Heart left ventricle (tissue), 16 donors: ENCODE measurements around the gene HIVEP1. TPM values are rescaled to one million over a fixed set of nuclear protein-coding genes. Genes with fewer than 3 reads are reported as not detected.

Experiments
- ATAC-seq, 4 donors: fragments of 200-7000 bp; cut with Tn5 transposase; one replicate each; pipeline ENCODE4 v1.9.1; 2020 to 2022; ENCODE audit warnings: moderate library complexity in 4 of 4, mild to moderate bottlenecking in 3 of 4, moderate number of reproducible peaks in 1 of 4
- DNase-seq, 5 donors: peaks; one replicate each; pipeline ENCODE4 v3.0.0-alpha.2; 2020
- H3K27ac ChIP-seq, 12 donors: fragments of 200-600 bp; sonication (generic) in 4 of 12; one replicate each; pipeline versions ENCODE4 v1.5.0 to v1.8.0; 2016 to 2022; ENCODE audit warnings: mild to moderate bottlenecking in 2 of 12
- H3K27me3 ChIP-seq, 9 donors: fragments of 200-600 bp; sonication (generic) in 2 of 9; one replicate each; pipeline versions ENCODE4 v1.5.1 to v1.8.0; 2016 to 2022; ENCODE audit warnings: mild to moderate bottlenecking in 3 of 9
- H3K36me3 ChIP-seq, 9 donors: fragments of 200-600 bp; sonication (generic) in 2 of 9; one replicate each; pipeline versions ENCODE4 v1.5.0 to v1.8.0; 2018 to 2022; ENCODE audit warnings: mild to moderate bottlenecking in 2 of 9
- H3K4me1 ChIP-seq, 12 donors: fragments of 200-600 bp; sonication (generic) in 4 of 12; one replicate each; pipeline versions ENCODE4 v1.5.0 to v1.8.0; 2016 to 2022; ENCODE audit warnings: mild to moderate bottlenecking in 3 of 12
- H3K4me3 ChIP-seq, 12 donors: fragments of 200-600 bp; sonication (generic) in 4 of 12; one replicate each; pipeline versions ENCODE4 v1.5.0 to v1.8.0; 2017 to 2022; ENCODE audit warnings: mild to moderate bottlenecking in 9 of 12, moderate library complexity in 4 of 12
- H3K9me3 ChIP-seq, 12 donors: fragments of 200-600 bp; sonication (generic) in 4 of 12; one replicate each; pipeline versions ENCODE4 v1.5.0 to v1.8.0; 2016 to 2022; ENCODE audit warnings: mild to moderate bottlenecking in 1 of 12
- CTCF ChIP-seq, 12 donors: fragments of 200-600 bp; sonication (generic) in 4 of 12; IDR thresholded peaks; one replicate each; pipeline versions ENCODE4 v1.5.0 to v1.8.0; 2018 to 2022; ENCODE audit warnings: antibody characterized with exemption in 12 of 12, mild to moderate bottlenecking in 5 of 12
- POLR2A ChIP-seq, 2 donors: fragments of 450-650 bp; IDR thresholded peaks; one replicate each; pipeline ENCODE4 v1.6.1; 2017; ENCODE audit warnings: antibody characterized with exemption in 2 of 2, mild to moderate bottlenecking in 2 of 2, moderate library complexity in 2 of 2
- WGBS, 4 donors: extraction: QIAGEN DNeasy Blood & Tissue Kit in 2 of 4; methylation state at CpG; one replicate each; pipeline versions ENCODE4 v1.1.5 to v1.1.7; 2013 to 2018; 5-methylcytosine and 5-hydroxymethylcytosine counted together
- intact Hi-C, 10 donors: fragments of 100-400 bp; cut with DNase I; formaldehyde crosslinking; loops; one replicate each; pipeline versions ENCODE4 v1.11.1 to v1.14.2; 2022
- polyA plus RNA-seq, 2 donors: library from polyadenylated mRNA; stranded (reverse); fragments of 200-250 nt; gene quantifications; one replicate each; pipeline ENCODE4 v1.2.3, GENCODE V29; 2013
- total RNA-seq, 9 donors: library from RNA; depleted of rRNA in 2 of 9; stranded (reverse); fragments of >200 nt in 2 of 9; fragmentation: NEBNext Ultra II Directional in 3 of 9; extraction: Animal tissue kit (Norgen Biotek cat#: 25700) in 3 of 9; gene quantifications; one replicate each; pipeline versions ENCODE4 v1.1.0 to v1.2.4, GENCODE V29; 2016 to 2023
- donor health status: ischemic (EF 13 %, LVEDD 7.1; RV severe dilation, severe dysfunction).
- donor health status: healthy with polysubstance abuse.
- donor health status: DM: no; HTN: yes; CAD: no.
- donor health status: DM: no; HTN: no; CAD: no.
- donor health status: ischemic (EF 25% LVEDD 6.9; RV normal size, moderate dysfunction).
- donor health status: ischemic (EF 25% LVEDD 5.7; RV mildly dilated, moderate dysfunction).
- donor health status: healthy.
- donor health status: DM: yes; HTN: yes; CAD: no.
- donor health status: ischemic (EF 35%, LVEDD 5.7; RV mildly dilated, moderate dysfunction).
- donor health status: nonischemic (EF 11% LVEDD 7.7; RV severe dilation, severe dysfunction).
- donor health status: DM: yes; HTN: yes; CAD: no.
- donor health status: PGD.
- donor health status: ischemic (EF 29% LVEDD 5.4; RV normal size, mild dysfunction).
- donor health status: nonischemic (EF 23%, LVEDD 6.1; RV moderate dilation, normal function).

HIVEP1 gene
- total and polyA plus RNA-seq, 11 donors: 3.5 to 22.8 (median 12.5) TPM

GRCh38 chr6:12017263-12017662 lies 5.2 kb downstream of the HIVEP1 start:
- WGBS, 4 donors: 91 to 97% (median 97%) methylated on average over 10 of the region's 10 CpGs
- TF ChIP-seq CTCF (IDR thresholded peaks at IDR 0.05) (no peak), POLR2A (IDR thresholded peaks at IDR 0.05) (no peak)

GRCh38 chr6:12017876-12018401 lies 5.8 kb downstream of the HIVEP1 start:
- Histone ChIP-seq H3K4me1 (peaks cover 0 to 15% (median 7%) of the 10 kb centered on the region in 12 donors), H3K9me3 (peaks cover 0 to 7% (median 0%) of the 10 kb centered on the region in 12 donors), H3K27ac (no peak overlapping the region), H3K36me3 (peaks cover 0 to 39% (median 29%) of the 10 kb centered on the region in 9 donors), H3K4me3 (no peak overlapping the region), H3K27me3 (no peaks in the 10 kb centered on the region)
- TF ChIP-seq CTCF (IDR thresholded peaks at IDR 0.05) (no peak), POLR2A (IDR thresholded peaks at IDR 0.05) (no peak)
- no peak for ATAC-seq
- 95 to 99% (median 96%) methylated on average over 17 to 34 of the region's 34 CpGs for WGBS, 4 donors
- intact Hi-C loops: loop anchor here in 3 of 10 donors (10.0 kb wide), 2 partner anchors 313 to 363 kb away; no protein-coding TSS in a partner anchor
- peak in 1 of 5 donors; percentile 49 for DNase-seq

More at GRCh38 chr6:12017263-12017662, 5.2 kb downstream of the HIVEP1 start:
- peaks cover 0 to 7% (median 0%) of the 10 kb centered on the region in 12 donors for H3K9me3 ChIP-seq
- H3K4me1 ChIP-seq: peaks cover 0 to 15% (median 7%) of the 10 kb centered on the region in 12 donors
- H3K27me3 ChIP-seq: no peaks in the 10 kb centered on the region
- peaks cover 0 to 39% (median 29%) of the 10 kb centered on the region in 9 donors for H3K36me3 ChIP-seq
- ATAC-seq (no peak), DNase-seq (no peak)
- intact Hi-C loops: loop anchor here in 3 of 10 donors (10.0 kb wide), 2 partner anchors 312 to 362 kb away; no protein-coding TSS in a partner anchor
- H3K4me3 ChIP-seq: no peak overlapping the region
- no peak overlapping the region for H3K27ac ChIP-seq

GRCh38 chr6:12020187-12020791 lies 8.2 kb downstream of the HIVEP1 start:
- H3K27me3 ChIP-seq: no peaks in the 10 kb centered on the region
- H3K36me3 ChIP-seq: peaks cover 0 to 39% (median 29%) of the 10 kb centered on the region in 9 donors
- H3K4me3 ChIP-seq: no peak overlapping the region
- peak overlapping the region in 2 of 12 donors; percentile 21 to 75 for H3K27ac ChIP-seq
- H3K9me3 ChIP-seq: no peaks in the 10 kb centered on the region
- DNase-seq (no peak), ATAC-seq (no peak)
- peaks cover 0 to 23% (median 9%) of the 10 kb centered on the region in 12 donors for H3K4me1 ChIP-seq
- 91 to 93% (median 92%) methylated on average over 12 of the region's 12 CpGs for WGBS, 4 donors
- no peak for TF ChIP-seq CTCF (IDR thresholded peaks at IDR 0.05)
- no peak for TF ChIP-seq POLR2A (IDR thresholded peaks at IDR 0.05)
- intact Hi-C loops: no loop called here

- intact Hi-C loops: no loop called here
- ATAC-seq: no peak
- 94 to 100% (median 99%) methylated on average over 1 of the region's 1 CpG for WGBS, 4 donors
- no peak for TF ChIP-seq CTCF (IDR thresholded peaks at IDR 0.05)
- TF ChIP-seq POLR2A (IDR thresholded peaks at IDR 0.05): no peak
- Histone ChIP-seq H3K4me1 (peaks cover 0 to 28% (median 14%) of the 10 kb centered on the region in 12 donors), H3K9me3 (no peaks in the 10 kb centered on the region), H3K27me3 (no peaks in the 10 kb centered on the region), H3K36me3 (peaks cover 0 to 20% (median 9%) of the 10 kb centered on the region in 9 donors), H3K27ac (peak overlapping the region in 5 of 12 donors; percentile 4 to 52 (median 32)), H3K4me3 (no peak overlapping the region)
- no peak for DNase-seq
Observed at GRCh38 chr6:12022481-12022880, 10.4 kb downstream of the HIVEP1 start.
